HL-60 (cell line): Measurements from ENCODE around the gene ANKRD6.

ENCODE experiments used
- DNase-seq, 2 experiments: peaks; one replicate each; pipeline ENCODE4 v3.0.0-alpha.2; 2010 to 2020; ENCODE audit warnings: low read depth in 1 of 2, low spot score in 1 of 2
- H3K27ac ChIP-seq: fragments of 250-450 bp; sonication (Bioruptor Pico); replicated peaks from 2 replicates; pipeline ENCODE4 v1.5.1; 2020; ENCODE audit warnings: mild to moderate bottlenecking, moderate library complexity
- H3K27me3 ChIP-seq: fragments of 250-450 bp; sonication (Bioruptor Pico); 2 replicates; pipeline ENCODE4 v1.5.1; 2021; ENCODE audit warnings: mild to moderate bottlenecking, moderate library complexity; ENCODE audit not compliant: insufficient read depth, poor library complexity, severe bottlenecking
- H3K4me3 ChIP-seq: replicated peaks from 2 replicates; pipeline ENCODE4 v1.5.1; 2011; ENCODE audit warnings: mild to moderate bottlenecking, control low read depth, low read length; ENCODE audit not compliant: insufficient read depth
- GABPA ChIP-seq: IDR thresholded peaks from 2 replicates; pipeline ENCODE4 v1.6.1; 2012; ENCODE audit warnings: low read depth
- POLR2AphosphoS5 ChIP-seq: IDR thresholded peaks from 2 replicates; pipeline ENCODE4 v1.6.1; 2012; ENCODE audit warnings: low read depth
- SPI1 ChIP-seq: IDR thresholded peaks from 2 replicates; pipeline ENCODE4 v1.6.1; 2012; ENCODE audit warnings: low read depth, mild to moderate bottlenecking, borderline replicate concordance
- TF ChIP-seq, protein P1 (sequence below): IDR thresholded peaks from 2 replicates; pipeline ENCODE4 v1.6.1; 2012; ENCODE audit warnings: low read depth; ENCODE audit not compliant: insufficient replicate concordance
- TF ChIP-seq, protein P2 (sequence below): IDR thresholded peaks from one replicate; pipeline ENCODE4 v1.5.1; 2011; ENCODE audit warnings: low read length, control low read depth, inconsistent platforms; ENCODE audit not compliant: insufficient read depth

The ANKRD6 gene

DNA sequence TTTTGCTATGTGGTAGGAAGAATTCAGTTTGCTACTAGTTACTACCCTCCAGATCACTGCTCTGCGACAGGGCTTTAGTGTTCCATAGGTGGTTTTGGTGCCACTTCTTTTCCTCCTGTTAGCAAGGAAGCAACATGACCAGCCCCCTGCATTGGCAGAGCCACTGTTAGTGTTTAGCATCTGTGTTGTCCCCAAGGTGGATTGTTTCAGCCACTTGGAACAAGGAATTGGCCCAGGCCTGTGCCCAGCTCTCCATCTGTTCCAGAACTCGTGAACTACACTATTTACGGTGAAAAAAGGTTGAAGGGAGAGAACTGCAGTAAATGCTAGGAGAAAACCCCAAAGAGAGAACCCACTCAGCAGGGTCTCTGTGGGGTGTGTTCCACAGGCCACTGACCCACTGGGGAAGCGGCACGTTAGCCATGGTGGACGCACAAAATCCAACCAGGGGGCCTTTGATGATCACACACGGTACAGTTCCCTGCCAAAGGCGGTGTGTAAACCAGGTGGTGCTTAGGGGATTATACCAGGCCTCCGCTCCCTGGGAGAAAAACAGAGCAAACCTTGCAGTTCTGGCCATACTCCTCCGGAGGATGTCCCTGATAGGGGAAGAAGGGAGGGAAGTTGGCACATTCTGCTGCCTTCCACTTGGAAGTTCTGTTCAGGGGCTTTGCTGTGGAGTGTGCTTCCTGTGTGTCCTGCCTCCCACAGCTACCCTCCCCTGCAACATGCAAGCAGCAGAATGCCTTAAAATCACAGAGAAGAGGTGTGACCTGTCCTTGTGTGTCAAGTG lies 133.3 kb downstream of the ANKRD6 start:
- no peak overlapping the region for H3K4me3 ChIP-seq
- no peak overlapping the region for H3K27ac ChIP-seq
- no peak for TF ChIP-seq GABPA
- TF ChIP-seq, protein P1, sequence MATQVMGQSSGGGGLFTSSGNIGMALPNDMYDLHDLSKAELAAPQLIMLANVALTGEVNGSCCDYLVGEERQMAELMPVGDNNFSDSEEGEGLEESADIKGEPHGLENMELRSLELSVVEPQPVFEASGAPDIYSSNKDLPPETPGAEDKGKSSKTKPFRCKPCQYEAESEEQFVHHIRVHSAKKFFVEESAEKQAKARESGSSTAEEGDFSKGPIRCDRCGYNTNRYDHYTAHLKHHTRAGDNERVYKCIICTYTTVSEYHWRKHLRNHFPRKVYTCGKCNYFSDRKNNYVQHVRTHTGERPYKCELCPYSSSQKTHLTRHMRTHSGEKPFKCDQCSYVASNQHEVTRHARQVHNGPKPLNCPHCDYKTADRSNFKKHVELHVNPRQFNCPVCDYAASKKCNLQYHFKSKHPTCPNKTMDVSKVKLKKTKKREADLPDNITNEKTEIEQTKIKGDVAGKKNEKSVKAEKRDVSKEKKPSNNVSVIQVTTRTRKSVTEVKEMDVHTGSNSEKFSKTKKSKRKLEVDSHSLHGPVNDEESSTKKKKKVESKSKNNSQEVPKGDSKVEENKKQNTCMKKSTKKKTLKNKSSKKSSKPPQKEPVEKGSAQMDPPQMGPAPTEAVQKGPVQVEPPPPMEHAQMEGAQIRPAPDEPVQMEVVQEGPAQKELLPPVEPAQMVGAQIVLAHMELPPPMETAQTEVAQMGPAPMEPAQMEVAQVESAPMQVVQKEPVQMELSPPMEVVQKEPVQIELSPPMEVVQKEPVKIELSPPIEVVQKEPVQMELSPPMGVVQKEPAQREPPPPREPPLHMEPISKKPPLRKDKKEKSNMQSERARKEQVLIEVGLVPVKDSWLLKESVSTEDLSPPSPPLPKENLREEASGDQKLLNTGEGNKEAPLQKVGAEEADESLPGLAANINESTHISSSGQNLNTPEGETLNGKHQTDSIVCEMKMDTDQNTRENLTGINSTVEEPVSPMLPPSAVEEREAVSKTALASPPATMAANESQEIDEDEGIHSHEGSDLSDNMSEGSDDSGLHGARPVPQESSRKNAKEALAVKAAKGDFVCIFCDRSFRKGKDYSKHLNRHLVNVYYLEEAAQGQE, result no peak
- TF ChIP-seq, protein P2, sequence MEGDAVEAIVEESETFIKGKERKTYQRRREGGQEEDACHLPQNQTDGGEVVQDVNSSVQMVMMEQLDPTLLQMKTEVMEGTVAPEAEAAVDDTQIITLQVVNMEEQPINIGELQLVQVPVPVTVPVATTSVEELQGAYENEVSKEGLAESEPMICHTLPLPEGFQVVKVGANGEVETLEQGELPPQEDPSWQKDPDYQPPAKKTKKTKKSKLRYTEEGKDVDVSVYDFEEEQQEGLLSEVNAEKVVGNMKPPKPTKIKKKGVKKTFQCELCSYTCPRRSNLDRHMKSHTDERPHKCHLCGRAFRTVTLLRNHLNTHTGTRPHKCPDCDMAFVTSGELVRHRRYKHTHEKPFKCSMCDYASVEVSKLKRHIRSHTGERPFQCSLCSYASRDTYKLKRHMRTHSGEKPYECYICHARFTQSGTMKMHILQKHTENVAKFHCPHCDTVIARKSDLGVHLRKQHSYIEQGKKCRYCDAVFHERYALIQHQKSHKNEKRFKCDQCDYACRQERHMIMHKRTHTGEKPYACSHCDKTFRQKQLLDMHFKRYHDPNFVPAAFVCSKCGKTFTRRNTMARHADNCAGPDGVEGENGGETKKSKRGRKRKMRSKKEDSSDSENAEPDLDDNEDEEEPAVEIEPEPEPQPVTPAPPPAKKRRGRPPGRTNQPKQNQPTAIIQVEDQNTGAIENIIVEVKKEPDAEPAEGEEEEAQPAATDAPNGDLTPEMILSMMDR, result no peak
- TF ChIP-seq POLR2AphosphoS5, result no peak
- no peak for TF ChIP-seq SPI1
- no peak for DNase-seq
- no peaks in the 10 kb centered on the region for H3K27me3 ChIP-seq

DNA sequence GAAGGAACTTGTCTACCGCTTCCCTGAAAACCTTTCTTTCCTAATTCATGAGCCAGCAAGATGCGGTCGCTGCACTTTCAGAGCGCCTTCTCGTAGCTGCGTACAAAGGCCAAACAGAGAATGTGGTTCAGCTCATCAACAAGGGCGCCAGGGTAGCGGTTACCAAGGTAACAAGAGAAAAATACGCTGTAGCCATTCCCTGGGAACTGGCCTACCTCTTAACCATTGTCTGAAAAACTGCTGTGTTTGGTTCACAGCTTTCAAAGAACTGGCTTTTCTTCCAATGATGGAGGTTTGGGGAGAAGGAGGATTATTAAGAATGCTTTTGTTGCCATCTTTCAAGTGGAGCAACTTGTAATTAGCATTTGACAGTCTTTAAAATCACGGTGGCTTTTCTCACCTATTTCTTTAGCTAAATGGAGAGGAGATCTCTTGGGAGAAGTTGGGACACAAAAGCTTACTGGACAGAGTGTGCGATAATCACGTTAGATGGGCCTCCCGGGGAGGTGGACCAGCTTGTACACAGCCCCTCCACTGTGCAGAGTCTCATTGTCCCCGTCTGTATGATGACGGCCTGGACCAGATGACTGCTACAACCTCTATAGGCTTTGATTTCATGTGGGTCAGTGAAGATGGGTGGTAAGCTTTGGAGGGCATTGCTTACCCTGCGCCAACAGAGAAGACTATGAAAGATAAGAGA lies 134.1 kb downstream of the ANKRD6 start:
- TF ChIP-seq, protein P2, result no peak
- TF ChIP-seq GABPA (no peak), SPI1 (no peak), POLR2AphosphoS5 (no peak)
- TF ChIP-seq, protein P1, result no peak
- no peak overlapping the region for H3K4me3 ChIP-seq
- no peak for DNase-seq
- H3K27ac ChIP-seq, result no peak overlapping the region
- no peaks in the 10 kb centered on the region for H3K27me3 ChIP-seq

DNA sequence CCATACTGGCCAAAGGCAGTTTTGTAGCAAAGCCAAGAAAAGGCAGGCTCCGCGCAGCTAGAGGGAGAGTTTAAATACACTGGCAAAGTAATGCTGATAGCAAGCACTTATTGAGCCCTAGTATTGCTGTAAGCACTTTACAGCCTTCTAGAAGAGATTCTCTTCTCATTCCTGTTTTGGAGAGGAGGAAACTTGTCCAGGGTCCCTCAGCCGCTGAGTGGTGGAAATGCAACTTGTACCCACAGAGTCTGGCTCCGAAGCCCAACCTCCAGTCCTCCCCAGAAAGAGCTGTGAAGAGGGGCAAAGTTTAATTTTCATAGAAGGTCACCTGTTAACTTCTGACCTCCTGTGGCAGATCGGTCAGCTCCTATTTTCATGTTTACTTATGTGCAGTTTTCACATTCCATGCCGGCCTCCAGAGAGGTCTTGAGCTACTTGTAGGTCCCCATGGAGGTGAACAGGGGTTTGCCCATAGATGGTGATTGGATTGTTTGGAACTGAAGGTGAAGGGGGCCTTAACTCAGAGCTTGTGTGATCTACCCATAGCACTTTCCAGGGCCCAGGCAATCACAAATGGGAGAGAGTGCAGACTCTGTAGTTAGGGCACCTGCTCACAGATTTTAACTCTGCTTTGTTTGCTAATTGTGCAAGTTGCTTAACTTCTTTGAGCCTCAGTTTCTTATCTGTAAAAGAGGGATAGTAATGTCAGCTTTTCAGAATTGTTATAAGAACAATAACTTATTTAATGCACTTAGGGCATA lies 134.9 kb downstream of the ANKRD6 start:
- no peak for DNase-seq
- no peak overlapping the region for H3K4me3 ChIP-seq
- no peak overlapping the region for H3K27ac ChIP-seq
- H3K27me3 ChIP-seq, result no peaks in the 10 kb centered on the region
- TF ChIP-seq GABPA (no peak), POLR2AphosphoS5 (no peak), SPI1 (no peak)
- TF ChIP-seq, protein P1, result no peak
- TF ChIP-seq, protein P2, result no peak
